Nephron (organoid): ENCODE results near the gene TXNIP.

ENCODE experiments used
- H3K27ac Mint-ChIP-seq, 3 experiments: 2 replicates each; pipeline ENCODE4 v1.8.0; 2020; ENCODE audit warnings: mixed read lengths in 3 of 3, mild to moderate bottlenecking in 2 of 3, moderate library complexity in 1 of 3
- H3K27me3 Mint-ChIP-seq: 2 replicates; pipeline ENCODE4 v1.8.0; 2021; ENCODE audit warnings: low read depth, mild to moderate bottlenecking, moderate library complexity, mixed read lengths
- H3K36me3 Mint-ChIP-seq: 2 replicates; pipeline ENCODE4 v1.8.0; 2020; ENCODE audit warnings: low read depth, mixed read lengths
- H3K4me1 Mint-ChIP-seq: 2 replicates; pipeline ENCODE4 v1.8.0; 2020; ENCODE audit warnings: mixed read lengths
- H3K4me3 Mint-ChIP-seq, 3 experiments: 2 replicates each; pipeline ENCODE4 v1.8.0; 2020; ENCODE audit warnings: mild to moderate bottlenecking in 3 of 3, mixed read lengths in 3 of 3, moderate library complexity in 2 of 3
- H3K9me3 Mint-ChIP-seq: 2 replicates; pipeline ENCODE4 v1.8.0; 2020; ENCODE audit warnings: mixed read lengths
- CTCF ChIP-seq, 3 experiments: fragments of 200-600 bp; sonication (generic); IDR thresholded peaks; one replicate each; pipeline ENCODE4 v1.5.0; 2021; ENCODE audit warnings: antibody characterized with exemption in 3 of 3; ENCODE audit not compliant: unreplicated experiment in 3 of 3

TXNIP gene

GRCh38 chr1:145979746-145980456, 16.5 kb downstream of the TXNIP start:
- H3K4me1 Mint-ChIP-seq, result peaks cover 39% of the 10 kb centered on the region
- H3K36me3 Mint-ChIP-seq, result no peaks in the 10 kb centered on the region
- no peak overlapping the region for H3K27ac Mint-ChIP-seq
- H3K9me3 Mint-ChIP-seq, result no peaks in the 10 kb centered on the region
- no peak overlapping the region for H3K4me3 Mint-ChIP-seq
- no peak for TF ChIP-seq CTCF (IDR thresholded peaks at IDR 0.05; ENCODE audit: unreplicated experiment in 3 of 3)
- H3K27me3 Mint-ChIP-seq, result no peaks in the 10 kb centered on the region

GRCh38 chr1:145978854-145979745, 17.3 kb downstream of the TXNIP start:
- Mint-ChIP-seq H3K36me3 (no peaks in the 10 kb centered on the region), H3K4me3 (no peak overlapping the region), H3K27me3 (no peaks in the 10 kb centered on the region), H3K27ac (no peak overlapping the region), H3K9me3 (no peaks in the 10 kb centered on the region), H3K4me1 (peaks cover 34% of the 10 kb centered on the region)
- peak; percentile 37 to 45 (median 38) for TF ChIP-seq CTCF (IDR thresholded peaks at IDR 0.05; ENCODE audit: unreplicated experiment in 3 of 3)

- Mint-ChIP-seq H3K9me3 (no peaks in the 10 kb centered on the region), H3K27me3 (no peaks in the 10 kb centered on the region), H3K36me3 (no peaks in the 10 kb centered on the region)
These were observed 17.9 kb downstream of the TXNIP start for GRCh38 chr1:145978471-145978853.

GRCh38 chr1:145977486-145978470, 18.6 kb downstream of the TXNIP start:
- H3K9me3 Mint-ChIP-seq, result no peaks in the 10 kb centered on the region
- no peaks in the 10 kb centered on the region for H3K27me3 Mint-ChIP-seq
- no peak overlapping the region for H3K27ac Mint-ChIP-seq
- H3K36me3 Mint-ChIP-seq, result no peaks in the 10 kb centered on the region
- H3K4me3 Mint-ChIP-seq, result peak overlapping the region; percentile 61 to 72 (median 69)
- peaks cover 21% of the 10 kb centered on the region for H3K4me1 Mint-ChIP-seq
- TF ChIP-seq CTCF (IDR thresholded peaks at IDR 0.05; ENCODE audit: unreplicated experiment in 3 of 3), result peak; percentile 74 to 81 (median 81)

More at GRCh38 chr1:145978471-145978853, 17.9 kb downstream of the TXNIP start:
- H3K27ac Mint-ChIP-seq, result no peak overlapping the region
- peaks cover 28% of the 10 kb centered on the region for H3K4me1 Mint-ChIP-seq
- TF ChIP-seq CTCF (IDR thresholded peaks at IDR 0.05; ENCODE audit: unreplicated experiment in 3 of 3), result no peak
- no peak overlapping the region for H3K4me3 Mint-ChIP-seq

GRCh38 chr1:145977016-145977415, 19.4 kb downstream of the TXNIP start:
- no peaks in the 10 kb centered on the region for H3K36me3 Mint-ChIP-seq
- no peak overlapping the region for H3K27ac Mint-ChIP-seq
- H3K9me3 Mint-ChIP-seq, result no peaks in the 10 kb centered on the region
- no peak for TF ChIP-seq CTCF (IDR thresholded peaks at IDR 0.05; ENCODE audit: unreplicated experiment in 3 of 3)
- H3K27me3 Mint-ChIP-seq, result no peaks in the 10 kb centered on the region
- no peak overlapping the region for H3K4me3 Mint-ChIP-seq
- peaks cover 14% of the 10 kb centered on the region for H3K4me1 Mint-ChIP-seq
